A549 (cell line): ENCODE data around the gene FNDC3A. TPM values are rescaled to one million over a fixed set of nuclear protein-coding genes. Genes with fewer than 3 reads are reported as not detected.

ENCODE experiments used
- ATAC-seq, 2 experiments: fragments of 200-7000 bp in 1 of 2; fragments of >200 bp in 1 of 2; cut with Nextera tagmentation in 1 of 2; cut with Tn5 transposase in 1 of 2; 3 replicates each; pipeline versions ENCODE4 v1.8.0 to v1.9.1; 2018 to 2020; ENCODE audit warnings: mild to moderate bottlenecking in 1 of 2, moderate library complexity in 1 of 2
- CTCF ChIA-PET: fragments of 300-600 bp; sonication (Branson Sonifier 250); formaldehyde crosslinking; extraction: SDS; loops from one replicate; lab custom pipeline; 2021; ENCODE audit warnings: antibody characterized with exemption, inconsistent platforms; lab: Yijun Ruan, JAX
- POLR2A ChIA-PET: fragments of 350-600 bp; formaldehyde crosslinking; extraction: SDS; loops from one replicate; lab custom pipeline; 2021; ENCODE audit warnings: antibody characterized with exemption, inconsistent platforms; lab: Yijun Ruan, JAX
- DNase-seq, 2 experiments: peaks; one replicate each; pipeline versions ENCODE4 v3.0.0 to v3.0.0-alpha.2; 2011 to 2016; ENCODE audit warnings: low read depth in 1 of 2, low spot score in 1 of 2
- FAIRE-seq: peaks from 2 replicates; lab custom pipeline; 2011; peaks lifted over from hg19 to GRCh38; lab: Jason Lieb, UNC
- H3K27ac ChIP-seq, 2 experiments: fragments of >200 bp; sonication (Bioruptor Twin); formaldehyde crosslinking; 3 replicates each; pipeline ENCODE4 v1.5.1; 2016 to 2017
- H3K4me1 ChIP-seq: fragments of >200 bp; sonication (Bioruptor Twin); formaldehyde crosslinking; 3 replicates; pipeline ENCODE4 v1.6.1; 2016
- H3K4me2 ChIP-seq: fragments of >200 bp; sonication (Bioruptor Twin); formaldehyde crosslinking; 3 replicates; pipeline ENCODE4 v1.6.1; 2016
- H3K4me3 ChIP-seq: fragments of >200 bp; sonication (Bioruptor Twin); formaldehyde crosslinking; 3 replicates; pipeline ENCODE4 v1.5.1; 2016
- H3K9me3 ChIP-seq: fragments of >200 bp; sonication (Bioruptor Twin); formaldehyde crosslinking; 3 replicates; pipeline ENCODE4 v1.6.1; 2016
- BHLHE40 ChIP-seq: IDR thresholded peaks from 2 replicates; pipeline ENCODE4 v1.6.1; 2012; ENCODE audit warnings: low read depth, low read length, inconsistent platforms
- FOSB ChIP-seq: fragments of 250-450 bp; sonication (Bioruptor Pico); IDR thresholded peaks from 2 replicates; pipeline ENCODE4 v1.5.0; 2020; ENCODE audit warnings: mild to moderate bottlenecking, moderate library complexity
- FOSL2 ChIP-seq, 2 experiments: fragments of 450-650 bp in 1 of 2; fragments of >200 bp in 1 of 2; sonication (Bioruptor Twin) in 1 of 2; formaldehyde crosslinking; IDR thresholded peaks; 2 replicates each; pipeline versions ENCODE4 v1.5.0 to v1.6.1; 2016 to 2020; ENCODE audit warnings: mild to moderate bottlenecking in 1 of 2, moderate library complexity in 1 of 2
- HEYL ChIP-seq: fragments of 250-450 bp; sonication (Bioruptor Pico); IDR thresholded peaks from 2 replicates; pipeline ENCODE4 v1.8.0; 2021; ENCODE audit warnings: mild to moderate bottlenecking, moderate library complexity
- HOXA7 ChIP-seq: fragments of 250-450 bp; sonication (Bioruptor Pico); IDR thresholded peaks from 2 replicates; pipeline ENCODE4 v1.5.0; 2020; ENCODE audit warnings: mild to moderate bottlenecking, moderate library complexity
- JUN ChIP-seq, 2 experiments: fragments of >200 bp; sonication (Bioruptor Twin); formaldehyde crosslinking; IDR thresholded peaks; 2 replicates in 1 of 2; 3 replicates in 1 of 2; pipeline ENCODE4 v1.6.1; 2016 to 2017
- KDM5A ChIP-seq: fragments of 200-600 bp; sonication (generic); IDR thresholded peaks from 2 replicates; pipeline ENCODE4 v1.6.1; 2016; ENCODE audit warnings: antibody characterized with exemption, mild to moderate bottlenecking
- MYC ChIP-seq: IDR thresholded peaks from 2 replicates; pipeline ENCODE4 v1.6.1; 2012; ENCODE audit warnings: mild to moderate bottlenecking, inconsistent platforms, low read length, improper control_type of control experiment, borderline replicate concordance
- NPAS2 ChIP-seq: fragments of 250-450 bp; sonication (Bioruptor Pico); IDR thresholded peaks from 2 replicates; pipeline ENCODE4 v1.8.0; 2022; ENCODE audit warnings: mild to moderate bottlenecking, moderate library complexity, borderline replicate concordance
- NR3C1 ChIP-seq: fragments of >200 bp; sonication (Bioruptor Twin); formaldehyde crosslinking; IDR thresholded peaks from 3 replicates; pipeline ENCODE4 v1.6.1; 2017
- RAD21 ChIP-seq, 2 experiments: fragments of >200 bp in 1 of 2; sonication (Bioruptor Twin) in 1 of 2; formaldehyde crosslinking in 1 of 2; IDR thresholded peaks in 1 of 2; conservative IDR thresholded peaks in 1 of 2; 2 replicates in 1 of 2; 3 replicates in 1 of 2; pipeline ENCODE4 v1.6.1; 2012 to 2018; ENCODE audit warnings: inconsistent platforms in 1 of 2
- SMC3 ChIP-seq: fragments of >200 bp; sonication (Bioruptor Twin); formaldehyde crosslinking; IDR thresholded peaks from 3 replicates; pipeline ENCODE4 v1.6.1; 2018; ENCODE audit warnings: inconsistent platforms
- TP53 ChIP-seq: fragments of 250-450 bp; sonication (Bioruptor Pico); IDR thresholded peaks from 2 replicates; pipeline ENCODE4 v1.5.0; 2021; ENCODE audit warnings: mild to moderate bottlenecking, moderate library complexity
- ZNF302 ChIP-seq: fragments of 250-450 bp; sonication (Bioruptor Pico); IDR thresholded peaks from 2 replicates; pipeline ENCODE4 v1.9.0; 2021; ENCODE audit warnings: inconsistent platforms, mild to moderate bottlenecking, moderate library complexity
- ZSCAN20 ChIP-seq: fragments of 250-450 bp; sonication (Bioruptor Pico); IDR thresholded peaks from 2 replicates; pipeline ENCODE4 v1.8.0; 2022; ENCODE audit warnings: mild to moderate bottlenecking, moderate library complexity
- WGBS: methylation state at CpG from one replicate; pipeline ENCODE4 v1.1.6; 2017; ENCODE audit errors: missing lambda C conversion rate; 5-methylcytosine and 5-hydroxymethylcytosine counted together
- polyA plus RNA-seq, 4 experiments: library from polyadenylated mRNA; depleted of rRNA in 3 of 4; stranded (reverse); fragments of >200 nt; fragmentation: RNase III in 1 of 4; extraction: RNeasy Plus Mini Kit Qiagen cat#74134 plus additional on column Dnase treatment in 1 of 4; gene quantifications; 2 replicates in 3 of 4; 3 replicates in 1 of 4; pipeline ENCODE4 v1.2.3, GENCODE V29; 2011 to 2017
- TF ChIP-seq, protein P1 (sequence below): fragments of 200-600 bp; sonication (generic); IDR thresholded peaks from 2 replicates; pipeline ENCODE4 v1.6.1; 2016; ENCODE audit warnings: antibody characterized with exemption, mild to moderate bottlenecking, moderate library complexity
- TF ChIP-seq, protein P2 (sequence below): fragments of 450-650 bp; IDR thresholded peaks from 2 replicates; pipeline ENCODE4 v1.6.1; 2014; ENCODE audit warnings: antibody characterized with exemption
- TF ChIP-seq, protein P3 (sequence below): fragments of 250-450 bp; sonication (Bioruptor Pico); IDR thresholded peaks from 2 replicates; pipeline ENCODE4 v1.5.0; 2021; ENCODE audit warnings: mild to moderate bottlenecking, moderate library complexity, borderline replicate concordance

The FNDC3A gene
- polyA plus RNA-seq, 2 of the 4 experiments (the other 2 are of a cell fraction), result 16.0 to 32.6 TPM

DNA sequence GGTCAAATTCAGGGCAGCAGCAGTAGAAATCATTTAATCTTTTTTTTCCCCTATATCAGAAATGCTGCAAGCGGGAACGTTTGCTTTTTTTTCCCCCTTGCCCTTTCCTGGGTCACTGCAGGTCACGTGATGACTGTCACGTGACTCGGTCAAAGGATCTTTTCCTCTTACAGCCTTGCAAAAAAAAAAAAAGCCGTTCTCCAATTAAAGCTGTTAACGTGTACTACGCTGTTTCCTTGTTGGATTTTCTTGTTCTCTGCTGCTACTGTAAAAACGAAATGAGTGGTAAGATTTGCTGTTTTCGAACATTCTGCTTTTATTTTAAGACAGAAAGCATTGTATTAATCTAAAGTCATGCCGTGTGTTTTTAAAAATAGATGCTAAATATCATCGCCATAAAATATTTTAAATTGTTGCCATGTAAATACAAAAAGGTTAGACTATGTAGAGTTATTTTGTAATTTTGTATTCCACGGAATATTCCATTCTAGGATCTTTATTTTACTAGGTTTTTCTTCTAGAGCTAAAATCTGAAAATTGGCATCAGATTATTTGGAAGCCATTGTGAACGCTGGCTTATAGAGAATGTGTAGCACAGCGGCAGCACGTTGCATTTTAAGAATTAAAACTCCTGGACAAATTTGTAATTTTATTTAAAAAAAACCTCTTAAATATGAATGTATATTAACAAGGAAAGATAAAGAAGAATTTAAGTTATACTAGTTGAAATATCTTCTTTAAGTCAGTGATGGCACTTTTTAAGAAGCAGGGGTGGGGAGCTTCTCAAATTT is 134.6 kb downstream of the FNDC3A start:
- H3K27ac ChIP-seq, result peak overlapping the region; percentile 46 to 72
- no peaks in the 10 kb centered on the region for H3K9me3 ChIP-seq
- CTCF ChIA-PET, result interaction anchor here (0.6 to 1.8 kb wide), 3 partner anchors 10 to 190 kb away, joined by 3 to 5 read pairs (median 3); no protein-coding TSS in a partner anchor
- H3K4me1 ChIP-seq, result peaks cover 26% of the 10 kb centered on the region; the same call in 2 of the 3 replicates
- POLR2A ChIA-PET, result interaction anchor here (0.5 to 2.7 kb wide), 5 partner anchors 11 to 327 kb away, joined by 3 to 15 read pairs (median 4); partner anchors contain the start of gene FNDC3A
- ATAC-seq (peak; percentile 66 to 75; a peak in 5 of 6 replicates), FAIRE-seq (no peak), DNase-seq (peak; percentile 47 to 86)
- peak overlapping the region; percentile 67 for H3K4me2 ChIP-seq
- peak overlapping the region; percentile 63 for H3K4me3 ChIP-seq
- 3% methylated on average over 16 of the region's 16 CpGs for whole genome bisulfite sequencing
- TF ChIP-seq NR3C1, result no peak
- no peak for TF ChIP-seq ZNF302 (CRISPR knock-in tag)
- TF ChIP-seq, protein P1, sequence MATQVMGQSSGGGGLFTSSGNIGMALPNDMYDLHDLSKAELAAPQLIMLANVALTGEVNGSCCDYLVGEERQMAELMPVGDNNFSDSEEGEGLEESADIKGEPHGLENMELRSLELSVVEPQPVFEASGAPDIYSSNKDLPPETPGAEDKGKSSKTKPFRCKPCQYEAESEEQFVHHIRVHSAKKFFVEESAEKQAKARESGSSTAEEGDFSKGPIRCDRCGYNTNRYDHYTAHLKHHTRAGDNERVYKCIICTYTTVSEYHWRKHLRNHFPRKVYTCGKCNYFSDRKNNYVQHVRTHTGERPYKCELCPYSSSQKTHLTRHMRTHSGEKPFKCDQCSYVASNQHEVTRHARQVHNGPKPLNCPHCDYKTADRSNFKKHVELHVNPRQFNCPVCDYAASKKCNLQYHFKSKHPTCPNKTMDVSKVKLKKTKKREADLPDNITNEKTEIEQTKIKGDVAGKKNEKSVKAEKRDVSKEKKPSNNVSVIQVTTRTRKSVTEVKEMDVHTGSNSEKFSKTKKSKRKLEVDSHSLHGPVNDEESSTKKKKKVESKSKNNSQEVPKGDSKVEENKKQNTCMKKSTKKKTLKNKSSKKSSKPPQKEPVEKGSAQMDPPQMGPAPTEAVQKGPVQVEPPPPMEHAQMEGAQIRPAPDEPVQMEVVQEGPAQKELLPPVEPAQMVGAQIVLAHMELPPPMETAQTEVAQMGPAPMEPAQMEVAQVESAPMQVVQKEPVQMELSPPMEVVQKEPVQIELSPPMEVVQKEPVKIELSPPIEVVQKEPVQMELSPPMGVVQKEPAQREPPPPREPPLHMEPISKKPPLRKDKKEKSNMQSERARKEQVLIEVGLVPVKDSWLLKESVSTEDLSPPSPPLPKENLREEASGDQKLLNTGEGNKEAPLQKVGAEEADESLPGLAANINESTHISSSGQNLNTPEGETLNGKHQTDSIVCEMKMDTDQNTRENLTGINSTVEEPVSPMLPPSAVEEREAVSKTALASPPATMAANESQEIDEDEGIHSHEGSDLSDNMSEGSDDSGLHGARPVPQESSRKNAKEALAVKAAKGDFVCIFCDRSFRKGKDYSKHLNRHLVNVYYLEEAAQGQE, result peak; percentile 19; the same call in 1 of the 2 replicates
- TF ChIP-seq, protein P2, sequence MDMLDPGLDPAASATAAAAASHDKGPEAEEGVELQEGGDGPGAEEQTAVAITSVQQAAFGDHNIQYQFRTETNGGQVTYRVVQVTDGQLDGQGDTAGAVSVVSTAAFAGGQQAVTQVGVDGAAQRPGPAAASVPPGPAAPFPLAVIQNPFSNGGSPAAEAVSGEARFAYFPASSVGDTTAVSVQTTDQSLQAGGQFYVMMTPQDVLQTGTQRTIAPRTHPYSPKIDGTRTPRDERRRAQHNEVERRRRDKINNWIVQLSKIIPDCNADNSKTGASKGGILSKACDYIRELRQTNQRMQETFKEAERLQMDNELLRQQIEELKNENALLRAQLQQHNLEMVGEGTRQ, result peak; percentile 99
- no peak for TF ChIP-seq FOSL2 (IDR thresholded peaks at IDR 0.05)
- 0 out of 2 replicates have a peak, but pooled peaks have one; percentile 8 for TF ChIP-seq FOSL2 (CRISPR knock-in tag; IDR thresholded peaks at IDR 0.05)
- TF ChIP-seq NPAS2 (CRISPR knock-in tag), result 0 out of 2 replicates have a peak, but pooled peaks have one; percentile 17
- TF ChIP-seq BHLHE40, result peak; percentile 59
- TF ChIP-seq ZSCAN20 (CRISPR knock-in tag), result 0 out of 2 replicates have a peak, but pooled peaks have one; percentile 25

DNA sequence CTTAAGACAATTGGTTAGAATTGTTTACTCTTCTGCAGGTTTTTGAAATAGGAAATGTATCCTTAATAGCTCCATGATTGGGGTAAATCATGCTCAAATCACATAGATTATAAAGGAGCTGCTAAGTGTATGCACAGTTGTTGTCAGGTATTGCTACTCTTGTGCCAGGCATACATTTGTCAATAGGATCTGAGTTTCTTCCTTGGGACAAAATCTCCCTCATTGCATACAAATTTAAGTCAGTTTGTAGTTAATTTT is 135.1 kb downstream of the FNDC3A start:
- FAIRE-seq (no peak), DNase-seq (no peak), ATAC-seq (no peak)
- Histone ChIP-seq H3K4me2 (peak overlapping the region; percentile 67), H3K27ac (peak overlapping the region; percentile 46 to 72), H3K9me3 (no peaks in the 10 kb centered on the region), H3K4me1 (peaks cover 26% of the 10 kb centered on the region; the same call in 2 of the 3 replicates), H3K4me3 (peak overlapping the region; percentile 63)
- POLR2A ChIA-PET, result interaction anchor here (2.7 kb wide), 1 partner anchor 135 kb away, joined by 15 read pairs; the partner anchor contains the start of gene FNDC3A
- CTCF ChIA-PET, result interaction anchor here (1.8 kb wide), 1 partner anchor 12 kb away, joined by 5 read pairs; no protein-coding TSS in a partner anchor
- no peak for TF ChIP-seq HEYL
- no peak for TF ChIP-seq TP53 (CRISPR knock-in tag)
- no peak for TF ChIP-seq JUN (IDR thresholded peaks at IDR 0.05)
- no peak for TF ChIP-seq KDM5A
- no peak for TF ChIP-seq BHLHE40
- TF ChIP-seq HOXA7 (CRISPR knock-in tag), result no peak
- no peak for TF ChIP-seq FOSB (CRISPR knock-in tag)

DNA sequence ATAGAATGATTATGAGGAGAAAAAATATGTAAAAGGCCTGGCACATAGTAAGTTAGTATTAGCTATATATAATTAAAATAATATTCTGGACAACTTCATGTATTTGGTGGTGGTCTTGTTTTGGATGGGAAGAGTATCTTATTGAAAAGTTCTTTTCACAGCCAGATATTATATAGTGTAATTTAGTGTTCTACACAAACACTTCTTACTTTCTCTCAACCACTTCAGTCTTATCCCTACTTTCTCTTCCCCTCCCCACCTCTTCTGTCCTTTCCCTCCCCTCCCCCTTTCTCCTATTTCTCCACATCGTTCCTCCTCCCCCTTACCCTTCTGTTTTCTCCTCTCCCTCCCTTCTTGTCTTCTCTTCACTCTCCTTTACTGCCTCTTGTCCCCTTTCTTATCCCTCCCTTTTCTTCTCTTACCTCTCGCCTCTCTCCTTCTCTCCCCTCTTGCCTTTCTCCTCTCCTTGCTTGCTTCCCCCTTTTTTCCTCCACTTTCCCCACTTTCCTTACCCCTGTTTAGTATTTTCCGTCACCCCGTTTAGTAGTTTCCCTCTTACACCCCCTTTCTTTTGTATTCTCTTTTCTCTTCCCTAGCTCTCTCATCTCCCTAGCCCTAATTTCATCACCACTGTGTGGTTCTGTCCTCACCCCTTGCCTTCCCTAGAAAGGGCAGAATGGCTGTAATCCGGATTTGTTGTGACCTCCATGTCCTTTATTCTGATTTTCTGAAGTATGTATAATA is 137.2 kb downstream of the FNDC3A start:
- peaks cover 26% of the 10 kb centered on the region; the same call in 2 of the 3 replicates for H3K4me1 ChIP-seq
- WGBS, result 51% methylated on average over 4 of the region's 5 CpGs
- peak overlapping the region; percentile 17 to 48; a peak in 3 of 6 replicates for H3K27ac ChIP-seq
- TF ChIP-seq RAD21 (conservative IDR thresholded peaks at IDR 0.05 in 1 of 2, IDR thresholded peaks at IDR 0.05 in 1 of 2), result no peak
- TF ChIP-seq SMC3, result no peak
- TF ChIP-seq, protein P3, sequence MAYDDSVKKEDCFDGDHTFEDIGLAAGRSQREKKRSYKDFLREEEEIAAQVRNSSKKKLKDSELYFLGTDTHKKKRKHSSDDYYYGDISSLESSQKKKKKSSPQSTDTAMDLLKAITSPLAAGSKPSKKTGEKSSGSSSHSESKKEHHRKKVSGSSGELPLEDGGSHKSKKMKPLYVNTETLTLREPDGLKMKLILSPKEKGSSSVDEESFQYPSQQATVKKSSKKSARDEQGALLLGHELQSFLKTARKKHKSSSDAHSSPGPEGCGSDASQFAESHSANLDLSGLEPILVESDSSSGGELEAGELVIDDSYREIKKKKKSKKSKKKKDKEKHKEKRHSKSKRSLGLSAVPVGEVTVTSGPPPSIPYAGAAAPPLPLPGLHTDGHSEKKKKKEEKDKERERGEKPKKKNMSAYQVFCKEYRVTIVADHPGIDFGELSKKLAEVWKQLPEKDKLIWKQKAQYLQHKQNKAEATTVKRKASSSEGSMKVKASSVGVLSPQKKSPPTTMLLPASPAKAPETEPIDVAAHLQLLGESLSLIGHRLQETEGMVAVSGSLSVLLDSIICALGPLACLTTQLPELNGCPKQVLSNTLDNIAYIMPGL (CRISPR knock-in tag), result no peak
- TF ChIP-seq MYC, result no peak
- DNase-seq (no peak), ATAC-seq (no peak; a peak in 1 of 6 replicates), FAIRE-seq (no peak)
- ChIA-PET POLR2A (no interaction called here), CTCF (no interaction called here)
- H3K9me3 ChIP-seq, result no peaks in the 10 kb centered on the region
- no peak overlapping the region for H3K4me3 ChIP-seq
- H3K4me2 ChIP-seq, result peak overlapping the region; percentile 67
